Endodermal cell (in vitro differentiated cells): ENCODE data around the gene ADIPOR2. TPM values are rescaled to one million over a fixed set of nuclear protein-coding genes. Genes with fewer than 3 reads are reported as not detected.

Experiments
- DNase-seq: peaks from one replicate; pipeline ENCODE4 v3.0.0-alpha.2; 2017
- H3K27ac ChIP-seq: 2 replicates; pipeline ENCODE4 v1.5.1; 2013; ENCODE audit warnings: mild to moderate bottlenecking, low read depth, low read length, moderate library complexity
- H3K27me3 ChIP-seq: 2 replicates; pipeline ENCODE4 v1.6.1; 2013; ENCODE audit warnings: mild to moderate bottlenecking, low read length, moderate library complexity; ENCODE audit not compliant: insufficient read depth, control insufficient read depth, poor library complexity, severe bottlenecking
- H3K36me3 ChIP-seq: 2 replicates; pipeline ENCODE4 v1.7.0; 2013; ENCODE audit warnings: mild to moderate bottlenecking, low read length, moderate library complexity; ENCODE audit not compliant: control insufficient read depth, insufficient read depth
- H3K4me1 ChIP-seq: one replicate; pipeline ENCODE4 v1.7.0; 2013; ENCODE audit warnings: low read length; ENCODE audit not compliant: control insufficient read depth, insufficient read depth
- H3K4me3 ChIP-seq: 2 replicates; pipeline ENCODE4 v1.5.1; 2013; ENCODE audit warnings: mild to moderate bottlenecking, low read length, moderate library complexity
- H3K9ac ChIP-seq: 2 replicates; pipeline ENCODE4 v1.6.1; 2013; ENCODE audit warnings: mild to moderate bottlenecking, low read length, moderate library complexity; ENCODE audit not compliant: poor library complexity, severe bottlenecking; ENCODE audit errors: extremely low read depth
- H3K9me3 ChIP-seq: 2 replicates; pipeline ENCODE4 v1.6.1; 2013; ENCODE audit warnings: mild to moderate bottlenecking, low read length, moderate library complexity; ENCODE audit not compliant: control insufficient read depth
- H3K27ac Mint-ChIP-seq: 2 replicates; pipeline ENCODE4 v1.8.0; 2020; ENCODE audit warnings: mixed read lengths
- H3K27me3 Mint-ChIP-seq: 2 replicates; pipeline ENCODE4 v1.8.0; 2021; ENCODE audit warnings: mild to moderate bottlenecking, mixed read lengths; ENCODE audit not compliant: insufficient read depth
- H3K36me3 Mint-ChIP-seq: 2 replicates; pipeline ENCODE4 v1.8.0; 2020; ENCODE audit warnings: low read depth, mixed read lengths
- H3K4me1 Mint-ChIP-seq: 2 replicates; pipeline ENCODE4 v1.8.0; 2020; ENCODE audit warnings: mixed read lengths
- H3K4me3 Mint-ChIP-seq: 2 replicates; pipeline ENCODE4 v1.8.0; 2020; ENCODE audit warnings: mild to moderate bottlenecking, moderate library complexity, mixed read lengths
- H3K9me3 Mint-ChIP-seq: 2 replicates; pipeline ENCODE4 v1.8.0; 2020; ENCODE audit warnings: mild to moderate bottlenecking, mixed read lengths
- WGBS, 2 experiments: methylation state at CpG; one replicate each; pipeline versions ENCODE4 v1.1.5 to v1.1.7; 2013; ENCODE audit warnings: missing lambda C conversion rate in 2 of 2, mixed read lengths in 1 of 2; ENCODE audit not compliant: insufficient coverage in 1 of 2, insufficient read length in 1 of 2; 5-methylcytosine and 5-hydroxymethylcytosine counted together
- total RNA-seq, 2 donors: library from RNA; stranded (reverse); fragmentation: NEBNext Ultra II Directional in 1 of 2; extraction: Animal tissue kit (Norgen Biotek cat#: 25700) in 1 of 2; gene quantifications; 2 replicates in 1 of 2; 3 replicates in 1 of 2; pipeline ENCODE4 v1.2.1, GENCODE V29; 2021
- TF ChIP-seq, protein P1 (sequence below): fragments of 200-600 bp; sonication (generic); conservative IDR thresholded peaks from 2 replicates; pipeline ENCODE4 v1.5.0; 2021; ENCODE audit warnings: antibody characterized with exemption, mild to moderate bottlenecking

ADIPOR2 gene
- total RNA-seq, 2 donors from 2014 or later: 53.7 to 124 TPM

GRCh38 chr12:1812650-1813302 lies 121.9 kb downstream of the ADIPOR2 start:
- no peak overlapping the region for H3K9ac ChIP-seq
- H3K4me1 ChIP-seq: no peaks in the 10 kb centered on the region
- Mint-ChIP-seq H3K27ac (no peak overlapping the region), H3K4me1 (no peaks in the 10 kb centered on the region), H3K4me3 (no peak overlapping the region), H3K9me3 (peaks cover 14% of the 10 kb centered on the region), H3K36me3 (no peaks in the 10 kb centered on the region), H3K27me3 (peaks cover 11% of the 10 kb centered on the region)
- TF ChIP-seq, protein P1, sequence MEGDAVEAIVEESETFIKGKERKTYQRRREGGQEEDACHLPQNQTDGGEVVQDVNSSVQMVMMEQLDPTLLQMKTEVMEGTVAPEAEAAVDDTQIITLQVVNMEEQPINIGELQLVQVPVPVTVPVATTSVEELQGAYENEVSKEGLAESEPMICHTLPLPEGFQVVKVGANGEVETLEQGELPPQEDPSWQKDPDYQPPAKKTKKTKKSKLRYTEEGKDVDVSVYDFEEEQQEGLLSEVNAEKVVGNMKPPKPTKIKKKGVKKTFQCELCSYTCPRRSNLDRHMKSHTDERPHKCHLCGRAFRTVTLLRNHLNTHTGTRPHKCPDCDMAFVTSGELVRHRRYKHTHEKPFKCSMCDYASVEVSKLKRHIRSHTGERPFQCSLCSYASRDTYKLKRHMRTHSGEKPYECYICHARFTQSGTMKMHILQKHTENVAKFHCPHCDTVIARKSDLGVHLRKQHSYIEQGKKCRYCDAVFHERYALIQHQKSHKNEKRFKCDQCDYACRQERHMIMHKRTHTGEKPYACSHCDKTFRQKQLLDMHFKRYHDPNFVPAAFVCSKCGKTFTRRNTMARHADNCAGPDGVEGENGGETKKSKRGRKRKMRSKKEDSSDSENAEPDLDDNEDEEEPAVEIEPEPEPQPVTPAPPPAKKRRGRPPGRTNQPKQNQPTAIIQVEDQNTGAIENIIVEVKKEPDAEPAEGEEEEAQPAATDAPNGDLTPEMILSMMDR: no peak
- H3K4me3 ChIP-seq: no peak overlapping the region
- no peak for DNase-seq
- H3K27ac ChIP-seq: no peak overlapping the region
- H3K36me3 ChIP-seq: no peaks in the 10 kb centered on the region
- no peaks in the 10 kb centered on the region for H3K9me3 ChIP-seq
- 90 to 92% methylated on average over 17 of the region's 17 CpGs for WGBS, 2 experiments
- H3K27me3 ChIP-seq: no peaks in the 10 kb centered on the region

DNA sequence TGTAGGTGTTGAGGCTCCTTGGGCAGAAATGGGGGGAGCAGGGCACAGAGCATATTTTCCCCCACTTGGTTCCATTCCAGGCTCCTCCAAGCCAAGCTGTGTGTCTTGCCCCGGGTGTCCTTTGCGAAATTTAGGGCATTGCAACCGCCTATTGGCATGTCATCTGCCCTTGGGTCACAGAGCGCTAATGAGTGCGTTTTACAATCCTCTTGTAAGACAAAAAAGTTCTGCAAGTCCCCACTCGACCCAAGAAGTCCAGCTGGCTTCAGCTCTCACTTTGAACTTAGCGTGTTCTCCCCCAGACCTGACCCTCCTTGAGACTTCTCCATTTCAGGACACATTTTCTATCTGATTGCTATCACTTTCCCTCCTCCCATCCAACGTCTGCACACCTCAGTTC lies 123.4 kb downstream of the ADIPOR2 start:
- 84 to 89% methylated on average over 7 to 8 of the region's 8 CpGs for WGBS, 2 experiments
- Mint-ChIP-seq H3K9me3 (peaks cover 18% of the 10 kb centered on the region), H3K4me3 (no peak overlapping the region), H3K4me1 (peaks cover 4% of the 10 kb centered on the region), H3K36me3 (no peaks in the 10 kb centered on the region), H3K27me3 (peaks cover 14% of the 10 kb centered on the region), H3K27ac (no peak overlapping the region)
- Histone ChIP-seq H3K9ac (no peak overlapping the region), H3K4me3 (no peak overlapping the region), H3K27ac (no peak overlapping the region), H3K27me3 (peaks cover under 1% of the 10 kb centered on the region), H3K4me1 (no peaks in the 10 kb centered on the region), H3K36me3 (no peaks in the 10 kb centered on the region), H3K9me3 (no peaks in the 10 kb centered on the region)
- DNase-seq: no peak
- TF ChIP-seq, protein P1: no peak

GRCh38 chr12:1815108-1815507 lies 124.2 kb downstream of the ADIPOR2 start:
- no peak overlapping the region for H3K27ac Mint-ChIP-seq
- H3K9me3 Mint-ChIP-seq: peaks cover 18% of the 10 kb centered on the region
- no peaks in the 10 kb centered on the region for H3K36me3 Mint-ChIP-seq
- Histone ChIP-seq H3K27ac (no peak overlapping the region), H3K9ac (no peak overlapping the region), H3K4me3 (no peak overlapping the region), H3K36me3 (no peaks in the 10 kb centered on the region), H3K9me3 (no peaks in the 10 kb centered on the region), H3K27me3 (peaks cover 9% of the 10 kb centered on the region), H3K4me1 (no peaks in the 10 kb centered on the region)
- DNase-seq: no peak
- TF ChIP-seq, protein P1: no peak
- WGBS, 2 experiments: 86 to 90% methylated on average over 3 of the region's 3 CpGs
- peaks cover 23% of the 10 kb centered on the region for H3K27me3 Mint-ChIP-seq
- no peak overlapping the region for H3K4me3 Mint-ChIP-seq
- H3K4me1 Mint-ChIP-seq: peaks cover 10% of the 10 kb centered on the region
